HG02610 (cell line): ENCODE measurements around the gene TTLL9.

Source experiments
- ATAC-seq: cut with Tn5 transposase; IDR thresholded peaks from one replicate; pipeline ENCODE4 v1.9.1; 2021; ENCODE audit warnings: mild to moderate bottlenecking, moderate library complexity; ENCODE audit not compliant: unreplicated experiment

Gene TTLL9

DNA sequence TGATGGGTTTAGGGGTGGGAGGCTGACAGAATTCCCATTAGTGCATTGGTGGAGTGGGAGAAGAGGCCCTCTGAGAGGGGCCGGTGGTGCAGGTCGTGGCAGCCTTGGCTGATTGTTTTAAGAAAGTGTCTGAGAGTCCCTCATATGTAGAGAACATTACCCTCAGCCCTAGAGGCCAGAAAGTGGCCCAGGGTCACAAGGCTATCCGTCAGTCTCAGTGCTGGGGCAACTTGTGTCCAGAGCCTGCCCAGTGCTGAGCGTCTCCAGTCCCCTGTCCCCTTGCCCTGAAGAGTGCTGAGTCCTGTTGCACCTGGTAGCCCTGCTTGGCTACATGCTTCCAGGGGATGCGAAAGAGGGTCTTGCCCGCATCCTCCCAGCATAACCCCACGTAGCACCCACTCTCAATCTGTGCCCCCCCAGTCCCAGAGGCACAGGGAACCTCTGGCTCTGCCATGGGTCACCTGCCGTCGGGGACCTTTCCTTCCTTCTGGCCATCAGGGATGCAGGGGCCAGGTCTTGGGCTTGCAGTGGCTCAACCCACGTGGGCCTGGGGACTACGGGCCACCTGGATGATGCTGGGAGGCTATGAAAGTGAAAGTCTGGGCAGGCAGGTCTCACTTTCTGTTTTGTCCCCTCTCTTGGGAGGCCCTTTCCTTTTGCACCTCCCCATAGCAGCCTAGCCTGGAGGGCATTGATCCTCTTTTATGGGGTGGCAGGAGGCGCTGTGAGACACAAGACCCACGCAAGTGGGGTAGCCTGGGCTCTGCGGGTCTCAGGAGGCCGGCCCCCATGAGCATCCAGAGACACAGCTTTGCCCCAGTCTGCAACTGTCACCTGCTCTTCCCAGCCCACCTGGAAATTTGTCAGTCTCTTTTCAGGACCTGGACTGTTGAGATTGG, 12.3 kb upstream of the TTLL9 start:
- ATAC-seq = peak; percentile 67

DNA sequence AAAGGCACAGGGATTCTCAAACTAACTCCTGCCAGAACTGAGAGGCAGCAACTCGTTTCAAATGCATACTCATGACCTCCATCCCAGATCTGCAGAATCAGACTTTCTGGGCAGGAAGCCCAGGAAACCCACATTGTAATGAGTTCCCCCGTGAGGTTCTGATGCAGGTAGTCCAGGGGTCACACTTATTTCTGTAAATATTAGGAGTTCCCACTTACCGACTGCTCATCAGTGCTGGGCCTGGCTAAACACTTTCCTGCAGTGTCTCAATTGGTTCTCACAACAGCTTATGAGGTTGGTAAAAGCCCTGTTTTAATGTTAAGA, 11.7 kb upstream of the TTLL9 start:
- no peak for ATAC-seq

DNA sequence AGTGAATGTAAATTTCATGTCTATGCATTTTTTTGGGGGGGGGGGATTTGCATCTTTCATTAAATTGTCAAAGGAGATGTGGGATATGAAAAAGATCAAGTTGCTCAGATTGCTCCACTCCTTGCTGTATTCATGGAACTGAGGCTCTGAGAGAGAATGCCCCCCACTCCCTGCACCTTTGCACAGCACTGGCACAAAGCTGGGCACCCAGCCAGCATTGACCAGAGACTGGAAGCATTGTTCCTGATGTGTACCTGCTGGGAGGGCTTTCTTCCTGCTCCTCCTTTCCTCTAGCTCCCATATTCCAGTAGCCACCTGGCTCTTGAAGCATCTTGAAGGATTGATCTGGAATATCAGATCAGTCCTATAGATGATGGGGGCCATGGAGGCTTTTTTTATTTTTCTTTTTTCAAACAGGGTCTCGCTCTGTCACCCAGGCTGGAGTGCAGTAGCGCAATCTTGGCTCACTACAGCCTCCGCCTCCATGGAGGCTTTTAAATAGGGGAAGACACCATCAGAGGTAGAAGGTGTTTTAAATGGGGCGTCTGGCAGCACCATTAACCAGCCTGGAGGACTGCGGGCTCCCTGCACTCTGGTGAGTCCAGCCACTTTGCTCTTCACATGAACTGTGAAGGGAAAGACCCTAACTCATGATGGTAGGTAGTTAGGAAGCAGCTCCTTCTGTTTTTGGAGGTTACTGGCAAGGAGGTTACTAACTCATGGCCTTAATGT, 11.0 kb upstream of the TTLL9 start:
- ATAC-seq = no peak

DNA sequence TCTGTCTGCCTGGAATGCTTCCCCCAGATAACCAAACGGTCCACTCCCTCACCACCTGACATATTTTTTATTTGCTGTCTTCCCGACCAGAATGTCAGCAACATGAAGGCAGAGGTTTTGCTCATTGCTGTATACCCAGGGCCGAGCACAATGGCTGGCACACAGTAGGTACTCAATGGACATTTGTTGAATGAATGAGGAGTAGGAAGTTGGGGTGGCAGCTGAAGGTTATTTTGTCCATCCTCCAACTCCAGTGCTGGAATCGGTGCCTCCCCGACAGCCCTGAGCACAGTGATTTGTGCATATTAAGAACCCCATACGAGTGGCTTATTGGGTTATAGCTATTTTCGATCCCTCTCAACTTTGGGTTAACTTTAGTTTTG, 10.4 kb upstream of the TTLL9 start:
- ATAC-seq = no peak

DNA sequence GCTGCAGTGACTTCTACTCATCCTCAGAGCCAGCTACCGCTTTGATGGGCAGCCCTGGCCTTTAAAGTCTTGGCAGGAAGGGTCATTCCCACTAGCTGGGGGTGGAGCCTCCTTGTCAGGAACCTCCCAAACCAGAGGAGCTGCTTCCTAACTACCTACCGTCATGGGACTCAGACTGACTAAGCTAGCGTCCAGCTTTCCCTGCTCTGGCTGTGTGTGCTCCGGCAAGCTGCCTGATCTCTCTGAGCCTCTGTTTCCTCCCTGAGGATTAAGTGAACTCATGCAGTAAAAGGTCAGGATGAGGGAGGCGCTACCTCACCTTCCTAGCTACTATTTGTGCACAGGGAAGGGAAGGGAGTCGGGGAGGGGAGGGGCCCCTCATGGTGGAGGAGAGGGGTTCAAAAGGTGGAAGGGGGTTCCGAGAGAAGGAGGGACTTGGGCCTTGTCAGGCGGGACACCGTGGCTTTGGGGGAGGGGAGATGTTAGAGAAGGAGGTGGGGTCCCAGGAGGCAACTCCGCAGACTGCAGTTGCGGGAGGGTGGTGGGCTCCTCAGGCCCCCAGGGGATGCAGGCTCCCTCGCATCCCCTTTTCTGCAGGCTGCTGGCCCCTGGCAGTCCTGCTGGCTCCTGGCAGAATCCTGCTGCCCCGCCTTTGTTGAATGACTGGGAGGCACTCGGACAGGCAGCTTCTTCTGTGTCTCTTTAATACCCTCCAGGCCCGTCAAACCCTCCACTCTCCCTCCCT, 9.9 kb upstream of the TTLL9 start:
- ATAC-seq = no peak

DNA sequence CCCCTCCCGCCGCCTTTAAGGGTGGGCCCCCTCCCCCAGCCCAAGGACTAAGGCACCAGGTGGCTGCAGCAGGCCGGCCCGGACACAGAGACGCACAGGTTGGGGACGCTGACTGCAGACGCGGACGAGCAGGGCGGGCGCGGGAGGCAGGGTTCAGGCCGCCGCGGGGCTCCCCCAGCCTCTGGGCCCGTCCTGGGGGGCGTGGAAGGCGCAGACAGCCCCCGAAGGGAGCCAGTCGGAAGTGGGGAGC, 9.4 kb upstream of the TTLL9 start:
- peak; percentile 21 for ATAC-seq

DNA sequence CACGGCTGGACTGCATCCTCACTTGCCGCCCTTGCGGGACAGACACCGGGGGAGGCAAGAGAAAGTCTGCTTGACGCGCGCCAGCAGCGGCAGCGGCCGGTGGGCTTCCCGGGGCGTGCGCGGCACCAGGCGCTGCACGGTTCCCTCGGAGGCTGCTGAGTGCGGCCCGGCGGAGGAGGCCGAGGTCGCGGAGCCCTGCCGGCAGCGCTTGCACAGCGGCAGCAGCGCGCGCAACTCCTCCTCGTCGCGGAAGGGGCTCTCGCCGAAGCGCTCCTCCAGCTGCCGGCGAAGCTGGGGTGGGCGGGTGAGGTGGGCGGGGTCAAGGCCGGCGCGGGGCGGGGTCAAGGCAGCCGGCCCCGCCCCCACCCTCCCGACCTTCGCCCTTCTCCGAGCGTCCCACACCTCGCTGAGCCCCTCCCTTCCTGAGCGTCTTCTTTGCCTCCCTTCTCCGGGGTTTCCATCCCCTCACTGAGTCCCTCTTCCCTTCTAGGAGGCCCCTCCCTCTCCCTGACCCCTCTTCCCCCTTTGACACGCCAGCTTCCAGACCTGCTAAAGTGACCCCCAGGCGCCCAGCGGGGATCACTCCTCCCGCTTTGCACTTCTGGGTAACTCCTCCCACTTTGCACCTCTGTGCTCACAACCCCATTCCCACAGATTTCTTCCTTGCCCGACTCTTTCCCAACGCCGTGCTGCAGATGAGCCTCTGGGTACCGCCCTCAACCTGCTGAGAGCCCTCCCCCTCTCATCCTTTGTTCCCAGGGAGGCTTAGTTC, 8.9 kb upstream of the TTLL9 start:
- ATAC-seq = peak; percentile 56

DNA sequence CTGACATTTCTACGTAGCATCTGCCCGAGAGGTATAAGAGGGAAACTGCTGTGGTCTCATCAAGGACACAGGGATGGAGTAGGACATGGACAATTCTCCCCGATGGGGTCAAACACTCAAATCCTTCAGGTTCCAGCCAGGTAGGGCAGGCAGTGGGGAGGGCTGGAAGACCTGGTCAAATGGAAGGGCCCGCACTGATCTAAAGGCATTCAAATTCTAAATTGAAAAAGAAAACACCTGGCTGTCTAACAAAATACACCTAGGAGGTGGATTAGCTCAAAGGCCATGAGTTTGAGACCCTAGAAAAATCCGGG, 8.3 kb upstream of the TTLL9 start:
- no peak for ATAC-seq

DNA sequence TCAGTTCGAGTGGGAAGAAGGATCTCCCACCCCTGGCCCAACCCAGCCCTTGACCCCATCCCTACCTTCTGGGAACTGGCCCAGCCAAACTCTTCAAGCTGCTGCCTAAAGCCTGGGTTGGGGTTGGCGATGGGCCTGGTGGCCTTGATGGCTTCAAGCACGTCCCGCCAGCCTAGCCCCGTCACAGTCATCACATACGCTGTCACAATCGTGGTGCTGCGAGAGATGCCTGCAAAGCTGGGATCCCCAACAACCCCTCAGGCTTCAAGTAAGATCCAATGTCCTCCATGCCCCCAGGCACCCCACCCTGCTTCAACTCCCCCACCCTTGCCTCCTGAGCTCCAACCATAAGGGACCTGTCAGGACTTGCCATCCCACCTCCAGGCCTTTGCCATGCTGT, 7.9 kb upstream of the TTLL9 start:
- no peak for ATAC-seq

DNA sequence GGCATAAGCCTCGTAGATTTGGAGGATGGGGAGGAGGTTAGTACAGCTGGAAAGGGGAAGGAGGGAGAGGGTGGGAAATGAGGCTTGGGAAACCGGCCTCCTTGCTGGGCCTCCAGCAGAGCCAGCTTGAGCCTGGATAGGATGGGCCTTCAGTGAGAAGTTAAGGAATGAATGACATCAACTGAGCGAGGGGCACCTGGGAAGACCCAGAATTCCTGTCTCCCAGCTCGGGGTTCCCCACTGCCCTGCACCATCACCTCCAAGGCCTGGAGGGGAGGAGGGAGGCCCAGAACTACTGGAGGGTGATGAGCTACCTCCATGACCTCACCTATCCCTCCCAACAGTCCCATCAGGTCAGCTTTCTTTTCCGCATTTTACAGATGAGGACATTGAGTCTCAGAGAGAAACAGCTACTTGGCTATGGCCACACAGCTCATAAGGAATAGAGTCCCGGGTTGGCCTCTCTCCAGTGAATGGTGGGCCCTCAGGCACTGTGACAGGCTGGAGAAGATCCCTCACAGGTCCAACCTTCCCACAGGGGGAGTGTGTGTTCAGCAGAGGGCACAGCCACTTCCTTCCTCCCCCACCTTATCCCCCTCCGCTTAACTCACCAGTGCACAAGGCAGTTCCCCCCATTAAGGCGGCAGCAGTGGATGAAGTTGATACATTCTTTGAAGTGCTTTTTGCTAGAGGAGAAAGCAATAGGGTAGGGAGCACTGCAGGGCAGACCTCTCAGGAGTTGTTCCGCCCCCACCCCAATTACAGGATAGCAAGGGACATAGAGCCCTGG, 6.9 kb upstream of the TTLL9 start:
- no peak for ATAC-seq

DNA sequence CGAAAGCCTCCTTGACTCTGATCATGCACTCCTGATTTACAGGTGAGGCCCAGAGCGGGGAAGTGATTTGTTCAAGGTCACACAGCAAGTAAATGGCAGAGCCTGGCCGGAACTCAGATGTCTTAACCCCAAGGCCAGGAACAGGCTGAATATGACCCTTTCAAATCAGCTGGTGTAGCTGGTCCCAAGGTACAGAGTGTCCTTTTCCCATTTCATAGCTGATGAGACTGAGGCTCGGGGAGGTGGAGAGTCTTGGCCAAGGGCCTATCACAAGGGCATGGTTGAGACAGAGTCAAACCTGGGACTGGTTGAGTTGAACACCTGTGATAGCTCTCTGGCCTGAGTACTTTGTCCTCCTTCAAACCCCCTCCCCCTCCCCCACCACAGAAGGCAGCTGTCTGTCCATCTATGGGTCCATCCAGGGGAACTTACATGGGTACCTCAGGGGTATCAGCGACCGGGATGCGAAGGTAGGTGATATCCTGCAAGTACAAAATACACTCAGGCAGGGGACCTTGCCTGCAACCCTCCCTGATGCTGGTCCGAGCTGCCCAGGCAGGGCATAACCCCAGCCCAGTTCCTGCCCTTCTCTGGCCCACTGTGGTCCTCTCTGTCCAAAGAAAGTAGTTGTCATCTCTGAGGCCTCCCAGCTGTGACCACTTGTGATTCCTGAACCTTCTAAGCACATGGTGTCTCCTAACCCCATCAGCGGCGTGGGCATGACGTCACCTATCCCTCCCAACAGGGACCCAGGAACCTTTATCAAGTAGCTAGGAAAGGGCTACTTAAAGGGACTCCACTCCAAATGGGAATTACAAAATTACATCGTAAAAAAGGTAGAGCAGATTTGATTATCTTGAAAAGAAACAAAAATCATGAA, 5.7 kb upstream of the TTLL9 start:
- no peak for ATAC-seq

DNA sequence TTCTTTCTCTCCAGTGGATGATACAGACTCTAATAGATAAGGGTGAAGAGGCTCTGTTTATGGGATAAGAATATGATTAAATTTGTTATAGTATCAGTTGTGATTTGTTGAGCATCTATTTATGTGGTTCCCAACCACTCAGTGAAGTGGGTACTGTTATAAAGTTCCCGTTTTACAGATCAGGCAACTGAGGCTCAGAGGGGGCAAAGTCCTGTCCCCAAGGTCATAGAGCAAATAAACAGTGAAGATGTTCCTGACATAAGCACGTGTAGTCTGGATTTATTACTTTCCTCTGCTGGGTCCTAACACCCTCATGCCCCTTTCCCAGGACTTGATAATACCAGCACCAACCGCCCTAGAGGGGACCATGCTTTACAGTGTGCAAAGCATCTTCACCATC, 4.2 kb upstream of the TTLL9 start:
- no peak for ATAC-seq

DNA sequence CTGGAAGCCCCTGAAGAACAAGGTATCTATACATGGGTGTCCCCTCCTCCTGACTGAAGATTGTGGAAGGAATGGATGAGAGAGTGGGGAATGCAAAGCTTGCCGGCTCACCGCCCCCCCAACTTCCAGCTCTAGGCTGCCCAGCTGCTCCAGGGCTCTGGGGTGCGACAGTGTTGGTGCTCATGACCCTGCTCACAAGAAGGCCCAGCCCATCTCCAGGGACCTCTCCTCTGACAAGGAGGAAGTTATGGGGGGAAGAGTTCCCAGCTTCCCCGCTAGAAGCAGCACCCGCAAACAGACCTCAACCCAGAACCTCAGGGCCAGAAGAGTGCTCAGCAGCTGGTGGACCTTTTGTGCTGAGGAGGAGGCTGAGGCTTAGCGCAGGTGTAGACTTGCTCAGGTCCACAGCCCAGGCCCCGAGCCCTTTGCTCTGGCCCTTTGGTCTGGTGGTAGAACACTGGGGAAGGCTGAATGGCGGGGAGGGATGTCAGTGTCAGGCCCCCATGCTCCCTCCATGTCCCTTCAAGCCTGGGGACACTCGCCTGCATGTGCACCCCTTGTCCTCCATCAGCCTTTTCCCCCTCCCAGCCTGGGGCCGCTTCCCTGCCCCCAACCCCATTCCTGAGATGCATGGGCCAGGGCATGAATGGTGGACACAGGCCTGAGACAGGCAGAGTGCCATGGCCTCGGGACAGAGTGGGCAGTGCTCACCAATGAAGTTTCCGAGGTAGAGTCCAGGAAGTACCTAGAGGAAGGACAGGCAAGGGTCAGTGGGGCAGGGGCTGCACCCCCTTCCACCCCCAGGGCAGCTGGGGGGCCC, 1.4 kb upstream of the TTLL9 start:
- no peak for ATAC-seq

DNA sequence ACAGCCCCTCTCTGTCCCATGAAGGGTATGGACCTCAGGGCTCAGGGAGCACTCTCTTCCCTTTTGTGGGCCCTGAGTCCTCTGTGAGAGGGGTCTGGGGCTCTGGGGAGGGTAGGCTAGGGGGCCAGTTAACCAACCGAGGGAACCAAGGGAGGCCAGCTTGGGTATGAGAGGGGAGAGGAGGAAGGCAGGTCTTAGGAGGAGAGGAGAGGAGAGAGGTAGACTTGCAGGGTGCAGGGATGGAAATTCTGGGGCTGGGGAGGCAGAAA, 827 bp upstream of the TTLL9 start:
- no peak for ATAC-seq

DNA sequence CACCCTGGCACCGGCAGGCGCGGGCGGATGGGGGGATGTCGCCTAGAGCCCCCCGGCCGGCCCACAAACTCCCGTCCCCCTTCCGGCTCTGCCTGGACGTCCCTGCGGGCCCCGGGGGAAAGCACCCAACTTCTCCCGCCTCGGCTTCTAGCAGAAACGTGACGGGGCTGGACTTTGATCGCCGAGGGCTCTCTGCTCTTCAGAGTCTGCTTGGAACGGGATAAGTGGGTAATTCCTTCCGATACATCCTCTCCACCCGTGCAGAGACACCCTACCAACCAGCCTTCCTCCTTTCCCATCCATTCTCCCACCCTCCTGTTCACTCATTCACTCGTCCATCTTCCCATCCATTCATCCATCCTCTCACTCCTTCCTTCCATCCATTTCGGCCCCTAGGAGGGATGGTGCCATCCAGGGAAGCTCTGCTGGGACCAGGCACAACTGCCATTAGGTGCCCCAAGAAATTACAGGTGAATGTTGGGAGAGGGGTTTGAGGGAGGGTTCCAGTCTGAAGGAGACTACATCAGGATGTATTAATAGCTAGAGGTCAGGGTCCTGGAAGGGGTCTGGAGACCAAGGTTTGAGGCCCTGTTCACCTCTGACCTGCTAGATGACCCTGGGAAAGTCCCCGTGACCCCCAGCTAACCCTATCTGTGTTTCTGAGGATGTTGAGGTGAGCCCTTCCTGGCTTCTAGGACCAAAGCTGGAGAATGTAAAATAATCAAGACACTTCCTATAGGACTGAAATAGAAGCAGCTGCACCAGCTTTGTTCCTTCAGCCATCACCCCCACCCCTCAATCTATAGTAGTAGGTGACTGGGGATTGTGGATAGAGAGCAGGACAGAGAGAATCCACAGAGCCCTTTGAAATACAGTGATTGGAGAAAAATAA, 538 bp downstream of the TTLL9 start:
- ATAC-seq = no peak

DNA sequence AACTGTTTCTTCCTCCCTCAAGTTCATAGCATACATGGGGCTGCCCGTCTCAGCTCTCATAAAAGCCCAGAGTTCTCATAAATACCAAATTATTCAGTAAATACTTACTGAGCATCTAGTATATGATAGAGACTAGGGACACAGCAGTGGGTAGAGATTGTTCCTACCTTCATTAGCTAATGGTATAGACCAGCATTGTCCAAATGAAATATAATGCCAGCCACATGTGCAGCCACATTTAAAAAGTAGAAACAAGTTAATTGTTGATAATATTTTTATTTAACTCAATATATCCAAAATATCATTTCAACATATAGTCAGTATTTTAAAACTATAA, 1.2 kb downstream of the TTLL9 start:
- no peak for ATAC-seq

DNA sequence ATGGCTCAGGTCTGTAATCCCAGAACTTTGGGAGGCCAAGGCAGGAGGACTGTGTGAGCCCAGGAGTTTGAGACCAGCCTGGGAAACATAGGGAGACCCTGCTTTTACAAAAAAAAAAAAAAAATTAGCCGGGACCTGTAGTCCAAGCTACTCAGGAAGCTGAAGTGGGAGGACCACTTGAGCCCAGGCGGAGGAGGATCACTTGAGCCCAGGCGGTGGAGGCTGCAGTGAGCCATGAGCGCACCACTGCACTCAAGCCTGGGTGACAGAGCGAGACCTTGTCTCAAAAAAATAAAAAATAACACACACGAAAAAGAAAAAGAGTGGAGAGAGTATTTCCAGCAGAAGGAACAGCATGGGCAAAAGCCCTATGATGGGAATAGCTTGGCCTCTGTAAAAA, 2.0 kb downstream of the TTLL9 start:
- ATAC-seq = no peak

DNA sequence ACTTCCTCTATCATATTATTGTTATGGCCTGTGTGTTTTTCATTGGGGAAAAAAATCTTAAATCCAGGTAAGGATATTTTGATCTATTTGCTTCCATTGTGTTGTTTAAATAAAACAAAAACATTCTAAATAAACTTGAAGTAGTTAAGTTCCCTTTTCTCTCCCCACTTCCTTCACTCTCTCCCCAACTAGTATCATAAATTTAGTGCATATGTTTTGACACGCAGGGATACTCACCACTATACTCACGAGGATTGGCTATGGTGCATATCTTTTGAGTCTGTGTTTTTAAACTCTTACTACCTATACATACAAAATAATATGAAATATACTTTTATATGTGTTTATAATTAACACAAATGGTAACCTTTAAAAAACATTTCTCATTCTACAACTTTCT, 5.2 kb downstream of the TTLL9 start:
- no peak for ATAC-seq
